Endodermal cell (in vitro differentiated cells): Measurements from ENCODE around the gene MYO16. TPM values are rescaled to one million over a fixed set of nuclear protein-coding genes. Genes with fewer than 3 reads are reported as not detected.
A peak's percentile ranks its signal among the peaks of the same experiment; 100 is the strongest.

Experiments used
- DNase-seq: peaks from one replicate; pipeline ENCODE4 v3.0.0-alpha.2; 2017
- H3K27ac ChIP-seq: 2 replicates; pipeline ENCODE4 v1.5.1; 2013; ENCODE audit warnings: mild to moderate bottlenecking, low read depth, low read length, moderate library complexity
- H3K27me3 ChIP-seq: 2 replicates; pipeline ENCODE4 v1.6.1; 2013; ENCODE audit warnings: mild to moderate bottlenecking, low read length, moderate library complexity; ENCODE audit not compliant: insufficient read depth, control insufficient read depth, poor library complexity, severe bottlenecking
- H3K36me3 ChIP-seq: 2 replicates; pipeline ENCODE4 v1.7.0; 2013; ENCODE audit warnings: mild to moderate bottlenecking, low read length, moderate library complexity; ENCODE audit not compliant: control insufficient read depth, insufficient read depth
- H3K4me1 ChIP-seq: one replicate; pipeline ENCODE4 v1.7.0; 2013; ENCODE audit warnings: low read length; ENCODE audit not compliant: control insufficient read depth, insufficient read depth
- H3K4me3 ChIP-seq: 2 replicates; pipeline ENCODE4 v1.5.1; 2013; ENCODE audit warnings: mild to moderate bottlenecking, low read length, moderate library complexity
- H3K9ac ChIP-seq: 2 replicates; pipeline ENCODE4 v1.6.1; 2013; ENCODE audit warnings: mild to moderate bottlenecking, low read length, moderate library complexity; ENCODE audit not compliant: poor library complexity, severe bottlenecking; ENCODE audit errors: extremely low read depth
- H3K9me3 ChIP-seq: 2 replicates; pipeline ENCODE4 v1.6.1; 2013; ENCODE audit warnings: mild to moderate bottlenecking, low read length, moderate library complexity; ENCODE audit not compliant: control insufficient read depth
- H3K27ac Mint-ChIP-seq: 2 replicates; pipeline ENCODE4 v1.8.0; 2020; ENCODE audit warnings: mixed read lengths
- H3K27me3 Mint-ChIP-seq: 2 replicates; pipeline ENCODE4 v1.8.0; 2021; ENCODE audit warnings: mild to moderate bottlenecking, mixed read lengths; ENCODE audit not compliant: insufficient read depth
- H3K36me3 Mint-ChIP-seq: 2 replicates; pipeline ENCODE4 v1.8.0; 2020; ENCODE audit warnings: low read depth, mixed read lengths
- H3K4me1 Mint-ChIP-seq: 2 replicates; pipeline ENCODE4 v1.8.0; 2020; ENCODE audit warnings: mixed read lengths
- H3K4me3 Mint-ChIP-seq: 2 replicates; pipeline ENCODE4 v1.8.0; 2020; ENCODE audit warnings: mild to moderate bottlenecking, moderate library complexity, mixed read lengths
- H3K9me3 Mint-ChIP-seq: 2 replicates; pipeline ENCODE4 v1.8.0; 2020; ENCODE audit warnings: mild to moderate bottlenecking, mixed read lengths
- CTCF ChIP-seq: fragments of 200-600 bp; sonication (generic); conservative IDR thresholded peaks from 2 replicates; pipeline ENCODE4 v1.5.0; 2021; ENCODE audit warnings: antibody characterized with exemption, mild to moderate bottlenecking
- WGBS, 2 experiments: methylation state at CpG; one replicate each; pipeline versions ENCODE4 v1.1.5 to v1.1.7; 2013; ENCODE audit warnings: missing lambda C conversion rate in 2 of 2, mixed read lengths in 1 of 2; ENCODE audit not compliant: insufficient coverage in 1 of 2, insufficient read length in 1 of 2; 5-methylcytosine and 5-hydroxymethylcytosine counted together
- total RNA-seq, 2 donors: library from RNA; stranded (reverse); fragmentation: NEBNext Ultra II Directional in 1 of 2; extraction: Animal tissue kit (Norgen Biotek cat#: 25700) in 1 of 2; gene quantifications; 2 replicates in 1 of 2; 3 replicates in 1 of 2; pipeline ENCODE4 v1.2.1, GENCODE V29; 2021

The MYO16 gene
- total RNA-seq, 2 donors from 2014 or later = 0.70 to 1.2 TPM

DNA sequence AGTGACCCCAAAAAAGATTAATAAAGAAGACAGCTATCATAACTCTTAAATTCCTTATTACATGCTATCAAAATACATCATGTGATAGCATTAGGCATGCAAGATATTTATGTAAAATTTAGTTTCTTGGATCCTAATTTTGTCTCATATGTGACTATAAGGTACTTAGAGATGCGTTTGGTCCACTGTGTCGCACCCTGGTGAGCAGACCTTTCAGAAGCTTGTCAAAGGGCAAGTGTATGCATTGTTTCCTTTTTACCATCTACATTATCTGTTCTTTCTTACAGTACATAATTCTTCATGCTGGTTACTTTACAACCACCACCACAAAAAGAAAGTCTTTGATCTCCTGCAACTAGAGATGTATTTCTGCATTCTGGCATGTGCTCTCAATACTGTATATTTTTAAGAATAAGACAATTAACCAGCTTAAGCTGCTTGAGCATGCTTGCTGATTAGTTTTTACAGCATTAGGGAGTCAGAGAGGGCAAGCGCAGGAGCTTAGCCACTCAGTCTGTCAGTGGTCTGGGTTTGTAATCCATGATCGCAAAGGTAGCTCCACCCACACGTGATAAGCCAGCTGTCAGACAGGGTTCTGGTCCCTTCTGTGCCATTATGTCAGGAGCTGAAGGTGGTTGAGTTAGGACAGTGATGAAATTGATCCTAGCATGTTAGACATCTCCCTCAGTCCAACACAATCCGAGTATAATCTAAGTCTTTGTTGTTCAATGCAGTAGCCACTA is 500.9 kb downstream of the MYO16 start:
- H3K4me1 ChIP-seq = peaks cover 12% of the 10 kb centered on the region
- H3K9me3 Mint-ChIP-seq = no peaks in the 10 kb centered on the region
- WGBS, 2 experiments = 75 to 91% methylated on average over 4 to 5 of the region's 6 CpGs
- no peaks in the 10 kb centered on the region for H3K36me3 ChIP-seq
- no peak overlapping the region for H3K27ac ChIP-seq
- H3K9me3 ChIP-seq = no peaks in the 10 kb centered on the region
- peaks cover 19% of the 10 kb centered on the region for H3K4me1 Mint-ChIP-seq
- peaks cover 3% of the 10 kb centered on the region for H3K27me3 Mint-ChIP-seq
- H3K27me3 ChIP-seq = no peaks in the 10 kb centered on the region
- no peak for DNase-seq
- H3K27ac Mint-ChIP-seq = no peak overlapping the region
- no peak overlapping the region for H3K4me3 ChIP-seq
- H3K36me3 Mint-ChIP-seq = no peaks in the 10 kb centered on the region
- H3K4me3 Mint-ChIP-seq = no peak overlapping the region
- no peak overlapping the region for H3K9ac ChIP-seq
- TF ChIP-seq CTCF = no peak

DNA sequence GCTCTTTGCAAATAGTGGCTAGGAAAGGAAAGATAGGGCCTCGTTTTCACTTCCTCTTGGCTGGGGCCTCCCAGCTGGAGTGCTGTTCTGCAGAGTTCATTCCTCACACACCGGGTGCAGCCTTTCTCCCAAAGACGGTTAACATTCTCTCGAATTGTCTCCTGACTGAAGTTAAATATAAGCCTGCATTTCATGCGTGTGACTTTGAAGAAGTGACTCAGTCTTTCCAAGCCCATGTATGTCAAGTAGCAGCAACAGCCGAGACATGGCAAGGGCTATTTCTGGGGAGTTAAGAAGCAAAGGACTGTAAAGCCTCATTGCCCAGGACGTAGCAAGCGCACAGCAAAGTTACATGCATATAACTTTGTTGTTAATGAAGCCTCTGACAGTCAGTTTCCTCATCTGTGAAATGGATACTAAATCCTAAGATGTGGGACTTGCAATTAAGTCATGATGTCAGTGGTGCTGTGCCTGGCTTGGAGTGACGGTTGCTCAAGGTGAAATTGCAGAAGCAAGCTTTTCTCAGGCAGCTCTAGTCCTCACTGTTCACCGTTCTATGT is 502.4 kb downstream of the MYO16 start:
- H3K4me1 Mint-ChIP-seq = peaks cover 19% of the 10 kb centered on the region
- H3K4me1 ChIP-seq = peaks cover 12% of the 10 kb centered on the region
- peak; percentile 75 for DNase-seq
- WGBS, 2 experiments = 58 to 59% methylated on average over 9 to 10 of the region's 10 CpGs
- TF ChIP-seq CTCF = no peak
- no peaks in the 10 kb centered on the region for H3K36me3 ChIP-seq
- H3K9me3 Mint-ChIP-seq = no peaks in the 10 kb centered on the region
- no peak overlapping the region for H3K4me3 ChIP-seq
- H3K27ac Mint-ChIP-seq = no peak overlapping the region
- no peaks in the 10 kb centered on the region for H3K9me3 ChIP-seq
- H3K4me3 Mint-ChIP-seq = no peak overlapping the region
- H3K27ac ChIP-seq = no peak overlapping the region
- peaks cover 3% of the 10 kb centered on the region for H3K27me3 Mint-ChIP-seq
- H3K9ac ChIP-seq = no peak overlapping the region
- H3K27me3 ChIP-seq = no peaks in the 10 kb centered on the region
- no peaks in the 10 kb centered on the region for H3K36me3 Mint-ChIP-seq

DNA sequence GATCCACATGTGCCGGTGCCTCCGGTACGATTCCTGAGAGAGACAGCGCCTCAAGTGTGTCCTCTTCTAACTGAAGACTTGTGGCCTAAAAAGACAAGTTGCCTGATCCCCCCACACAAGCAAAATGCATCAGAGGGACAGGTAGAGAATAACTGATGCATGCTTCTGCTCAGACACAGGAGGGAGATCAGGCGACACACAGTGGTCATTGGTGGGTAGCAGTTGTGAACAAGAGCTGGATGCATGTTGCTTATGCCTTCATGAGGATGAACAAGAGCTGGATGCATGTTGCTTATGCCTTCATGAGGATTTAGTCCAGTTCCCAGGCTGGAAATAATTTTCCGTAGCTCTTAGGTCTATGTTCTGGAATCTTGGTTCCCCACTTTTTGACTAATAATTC is 505.6 kb downstream of the MYO16 start:
- 92 to 100% methylated on average over 5 to 6 of the region's 6 CpGs for WGBS, 2 experiments
- H3K4me3 ChIP-seq = no peak overlapping the region
- H3K27me3 ChIP-seq = no peaks in the 10 kb centered on the region
- Mint-ChIP-seq H3K27me3 (peaks cover 3% of the 10 kb centered on the region), H3K9me3 (peaks cover 13% of the 10 kb centered on the region), H3K27ac (no peak overlapping the region), H3K4me1 (peaks cover 18% of the 10 kb centered on the region), H3K4me3 (no peak overlapping the region), H3K36me3 (peaks cover 4% of the 10 kb centered on the region)
- no peak overlapping the region for H3K9ac ChIP-seq
- DNase-seq = no peak
- peaks cover 11% of the 10 kb centered on the region for H3K9me3 ChIP-seq
- H3K27ac ChIP-seq = no peak overlapping the region
- H3K4me1 ChIP-seq = peaks cover 12% of the 10 kb centered on the region
- H3K36me3 ChIP-seq = no peaks in the 10 kb centered on the region
- TF ChIP-seq CTCF = peak; percentile 64
